HG03139 (cell line): Measurements from ENCODE around the gene MARCHF2.

Source experiments
- ATAC-seq: cut with Tn5 transposase; IDR thresholded peaks from one replicate; pipeline ENCODE4 v1.9.1; 2021; ENCODE audit not compliant: unreplicated experiment

MARCHF2 gene

DNA sequence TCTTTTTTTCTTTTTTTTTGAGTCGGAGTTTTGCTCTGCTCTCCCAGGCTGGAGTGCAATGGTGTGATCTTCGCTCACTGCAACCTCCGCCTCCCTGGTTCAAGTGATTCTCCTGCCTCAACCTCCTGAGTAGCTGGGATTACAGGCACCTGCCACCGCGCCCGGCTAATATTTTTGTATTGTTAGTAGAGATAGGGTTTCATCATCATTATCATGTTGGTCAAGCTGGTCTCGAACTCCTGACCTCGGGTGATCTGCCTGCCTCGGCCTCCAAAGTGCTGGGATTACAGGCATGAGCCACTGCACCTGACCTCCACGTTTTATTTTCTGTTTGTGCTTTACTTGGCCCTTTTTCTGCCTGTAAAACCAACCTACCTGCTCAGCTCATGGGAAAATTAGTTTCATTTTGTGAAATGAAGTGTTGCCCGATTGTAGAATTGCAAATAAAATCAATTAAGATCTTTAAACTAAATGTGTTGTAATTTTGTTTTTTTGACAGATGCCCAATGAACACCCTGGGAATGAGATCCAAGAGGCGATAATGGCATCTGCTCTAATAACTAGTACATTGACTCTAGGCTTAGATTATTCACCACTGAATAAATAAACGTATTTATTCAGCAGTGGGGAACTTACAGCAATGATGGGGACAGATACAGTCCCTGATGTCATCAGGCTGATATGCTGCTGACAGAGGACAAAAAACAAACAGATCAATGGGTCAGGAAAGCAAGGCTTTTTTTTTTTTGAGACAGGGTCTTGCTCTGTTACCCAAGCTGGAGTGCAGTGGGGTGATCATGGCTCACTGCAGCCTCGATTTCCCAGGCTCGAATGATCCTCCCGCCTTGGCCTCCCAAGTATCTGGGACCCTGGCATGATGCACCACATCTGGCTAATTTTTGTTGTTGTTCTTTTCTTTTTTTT is 25.2 kb upstream of the MARCHF2 start:
- ATAC-seq = no peak

GRCh38 chr19:8388612-8388958 is 24.5 kb upstream of the MARCHF2 start:
- no peak for ATAC-seq

DNA sequence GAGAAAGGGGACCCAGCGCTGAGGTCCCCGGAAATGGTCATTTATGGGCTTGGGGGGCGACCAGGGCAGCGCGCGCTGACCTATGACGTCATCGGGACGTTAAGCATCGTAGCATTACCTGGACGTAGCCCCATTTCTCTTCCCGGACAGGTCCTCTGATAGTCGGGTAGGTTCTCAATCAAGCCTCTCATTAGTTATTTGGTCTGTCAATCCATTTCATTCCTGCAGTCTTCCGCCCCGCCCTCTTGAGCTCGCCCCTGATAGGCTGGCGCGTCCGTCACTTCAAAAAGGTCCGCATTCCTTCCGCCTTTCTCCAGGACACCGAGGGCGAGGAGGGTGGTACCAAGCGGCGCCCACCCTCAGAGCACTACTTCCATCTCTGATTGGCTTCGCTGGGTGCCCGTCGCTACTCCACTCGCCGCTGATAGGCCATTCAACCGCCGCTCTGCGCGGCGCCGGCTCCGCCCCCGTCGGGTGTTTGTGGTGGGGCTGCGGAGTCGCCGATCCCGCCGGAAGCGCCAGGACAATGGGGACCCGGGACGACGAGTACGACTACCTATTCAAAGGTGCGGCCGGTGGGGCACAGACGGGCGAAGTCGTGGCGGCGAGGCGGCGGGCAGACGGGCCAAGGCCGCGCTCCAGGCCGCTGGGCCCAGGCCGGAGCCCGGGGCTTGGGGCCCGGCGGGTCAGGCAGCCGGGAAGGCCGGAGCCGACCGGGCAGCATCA is 23.1 kb upstream of the MARCHF2 start, which contains the start of gene RAB11B:
RAB11B (plus strand) TSS at position 470 of the 726 bp plus-strand sequence; CDS start at position 527, 57 bp downstream.
- ATAC-seq = peak; percentile 88

- peak; percentile 33 for ATAC-seq
These were observed 22.5 kb upstream of the MARCHF2 start for GRCh38 chr19:8390617-8390981.

- no peak for ATAC-seq
These were observed 21.7 kb upstream of the MARCHF2 start for GRCh38 chr19:8391198-8392016.

DNA sequence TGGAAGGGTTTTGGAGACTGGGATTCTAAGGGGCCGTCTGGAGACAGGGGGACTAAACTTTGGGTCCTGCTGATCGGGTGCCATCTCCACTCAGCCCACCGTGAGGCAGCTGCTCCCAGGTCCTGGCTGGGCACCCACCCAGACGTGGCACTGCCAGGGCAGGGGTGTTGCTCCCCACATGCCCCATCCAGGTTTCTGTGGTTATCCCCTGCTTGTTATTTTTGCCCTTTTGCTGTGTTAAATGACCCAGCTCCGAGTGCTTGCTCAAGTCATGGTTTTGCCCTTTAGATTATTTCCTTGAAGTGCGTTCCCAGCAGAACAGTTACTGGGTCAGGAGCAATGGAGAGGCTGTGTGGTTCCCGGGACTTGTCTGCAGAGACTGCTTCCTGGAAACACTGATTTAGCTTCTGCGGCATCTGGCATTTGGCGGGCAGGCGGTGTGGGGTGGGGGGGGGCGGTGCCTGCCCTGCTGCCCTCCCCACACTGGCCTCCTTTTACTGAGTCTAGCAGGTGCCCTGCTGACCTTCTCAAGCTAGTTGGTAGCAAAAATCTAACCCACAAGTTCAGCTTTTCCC is 21.0 kb upstream of the MARCHF2 start:
- no peak for ATAC-seq

- no peak for ATAC-seq
These were observed 19.8 kb upstream of the MARCHF2 start for GRCh38 chr19:8393192-8393870.

DNA sequence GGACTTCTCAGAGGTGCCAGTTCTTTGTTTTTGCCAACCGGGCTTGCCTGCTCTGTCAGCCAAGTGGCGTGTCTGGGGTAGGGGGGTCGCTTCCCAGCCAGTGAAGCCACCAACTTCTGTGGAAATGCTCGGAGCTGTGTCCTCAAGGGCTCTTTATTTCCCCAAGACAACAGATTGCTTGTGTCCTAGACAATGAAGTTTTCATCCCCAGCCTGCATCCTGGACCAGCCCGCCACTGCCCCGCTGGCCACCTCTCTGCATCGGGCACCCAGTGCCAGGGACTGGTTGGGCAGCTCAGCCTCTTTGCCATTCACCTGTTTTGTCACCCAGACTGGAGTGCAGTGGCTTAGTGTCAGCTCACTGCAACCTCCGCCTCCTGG is 19.2 kb upstream of the MARCHF2 start:
- no peak for ATAC-seq

DNA sequence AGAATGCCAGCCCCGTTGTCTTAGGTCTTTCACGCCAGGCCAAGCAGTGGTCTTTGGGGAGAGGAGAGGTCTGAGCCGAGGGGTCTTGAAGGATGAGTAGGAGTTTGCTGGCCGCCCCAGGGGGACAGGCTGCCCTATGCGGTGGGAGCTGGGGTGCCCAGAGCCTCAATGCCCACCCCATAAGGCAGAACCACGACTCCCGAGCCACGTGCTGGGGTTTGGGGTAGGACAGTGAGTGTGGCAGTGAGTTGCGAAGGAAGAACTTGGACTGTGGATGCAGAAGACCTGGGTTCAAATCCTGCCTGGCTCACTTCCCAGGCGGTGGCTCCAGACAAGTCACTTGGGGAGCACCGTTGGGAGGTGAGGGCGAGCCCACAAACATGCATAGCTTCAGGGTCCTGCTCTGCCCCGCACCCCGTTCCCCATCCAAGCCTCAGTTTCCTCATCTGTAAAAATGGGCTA is 17.5 kb upstream of the MARCHF2 start:
- no peak for ATAC-seq

DNA sequence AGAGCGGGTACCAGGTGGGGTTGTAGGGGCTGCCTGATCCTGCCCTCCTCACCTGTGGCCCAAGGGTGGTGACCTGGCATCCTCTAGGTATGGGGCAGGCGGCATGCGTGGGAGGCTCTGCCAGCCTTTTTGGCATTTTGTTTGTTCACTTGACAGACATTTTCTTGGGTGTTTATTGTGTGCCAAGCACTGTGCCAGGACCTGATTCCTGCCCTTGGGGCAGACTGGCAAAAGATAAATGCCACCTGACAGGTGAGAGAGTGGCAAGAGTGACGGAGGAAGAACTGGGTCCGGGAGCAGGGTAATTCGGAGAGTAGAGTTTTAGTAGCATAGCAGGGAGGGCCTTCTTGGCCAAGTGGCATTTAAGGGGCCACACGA is 16.9 kb upstream of the MARCHF2 start:
- no peak for ATAC-seq

DNA sequence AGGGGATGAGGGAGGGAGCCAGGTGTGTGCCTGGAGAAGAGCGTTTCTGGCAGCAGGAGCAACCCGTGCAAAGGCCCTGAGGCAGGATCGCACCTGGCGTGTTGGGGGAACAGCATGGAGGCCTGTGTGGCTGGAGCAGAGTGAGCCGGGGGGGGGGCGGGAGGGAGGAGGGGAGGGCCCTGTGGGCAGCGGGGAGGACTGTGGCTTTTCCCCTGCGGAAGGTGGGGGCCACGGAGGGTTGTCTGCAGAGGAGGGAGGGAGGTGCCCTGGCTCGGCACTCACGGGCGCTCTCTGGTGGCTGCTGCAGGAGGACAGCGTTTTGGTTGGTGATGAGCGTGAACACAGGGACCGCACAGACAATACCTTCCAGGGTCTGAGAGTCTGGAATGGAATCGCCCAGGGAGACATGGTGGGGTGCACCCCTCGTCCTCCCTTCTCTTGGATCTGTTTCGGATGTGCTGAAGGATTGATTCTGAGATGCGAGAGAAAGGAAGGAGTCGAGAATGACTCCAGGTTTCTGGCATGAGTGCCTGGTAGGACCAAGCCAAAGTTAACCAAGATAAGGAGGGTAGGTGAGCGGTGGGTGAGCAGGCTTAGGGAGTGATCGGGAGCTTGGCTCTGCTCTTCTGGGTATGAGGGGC is 16.4 kb upstream of the MARCHF2 start:
- no peak for ATAC-seq

DNA sequence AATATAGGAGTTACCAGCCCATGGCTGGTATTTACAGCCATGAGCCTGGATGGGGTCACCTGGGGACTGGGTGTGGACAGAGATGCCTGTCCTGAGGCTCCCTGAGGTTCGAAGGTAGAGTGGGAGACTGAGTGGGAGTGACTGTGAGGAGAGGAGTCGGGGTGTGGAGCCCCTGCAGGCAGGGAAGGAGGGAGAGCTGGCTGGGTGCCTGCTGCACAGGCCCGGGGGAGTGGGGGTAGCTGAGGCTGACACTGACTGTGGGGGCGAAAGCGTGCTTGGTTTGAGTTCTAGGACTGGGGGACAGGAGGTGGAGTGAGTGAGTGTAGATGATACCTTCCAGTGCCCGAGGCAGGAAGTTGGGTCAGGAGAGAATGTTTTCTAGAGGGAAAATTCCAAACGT is 15.8 kb upstream of the MARCHF2 start:
- ATAC-seq = no peak

DNA sequence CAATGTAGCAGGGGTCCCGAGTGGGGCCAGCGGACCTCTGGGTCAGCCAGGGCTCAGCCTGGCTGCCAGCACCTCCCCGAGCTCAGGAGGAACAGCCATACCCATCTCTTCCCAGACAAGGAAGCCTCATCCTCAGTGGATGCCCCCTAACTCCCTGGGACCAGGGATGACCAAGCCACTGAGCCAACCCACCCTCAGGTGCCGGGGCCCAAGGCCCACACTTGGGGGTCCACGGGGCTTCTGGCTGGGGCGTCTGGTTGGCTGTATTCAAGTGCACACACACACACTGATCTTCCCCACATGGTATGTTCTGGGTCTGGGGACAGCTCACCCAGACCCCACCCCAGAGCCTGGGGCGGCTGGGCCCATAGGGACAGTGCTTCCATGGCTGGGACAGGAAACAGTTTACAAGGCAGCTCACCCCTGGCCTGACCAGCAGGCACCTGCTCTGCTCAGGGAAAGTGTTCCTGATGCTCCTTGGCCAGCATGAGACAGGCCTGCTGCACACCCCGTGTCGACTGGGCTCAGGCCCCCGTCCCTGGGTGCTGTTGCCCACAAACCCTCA is 15.3 kb upstream of the MARCHF2 start:
- no peak for ATAC-seq

- ATAC-seq = no peak
These were observed 14.8 kb upstream of the MARCHF2 start for GRCh38 chr19:8398311-8398771.

- ATAC-seq = no peak
These were observed 13.4 kb upstream of the MARCHF2 start for GRCh38 chr19:8399681-8400188.

DNA sequence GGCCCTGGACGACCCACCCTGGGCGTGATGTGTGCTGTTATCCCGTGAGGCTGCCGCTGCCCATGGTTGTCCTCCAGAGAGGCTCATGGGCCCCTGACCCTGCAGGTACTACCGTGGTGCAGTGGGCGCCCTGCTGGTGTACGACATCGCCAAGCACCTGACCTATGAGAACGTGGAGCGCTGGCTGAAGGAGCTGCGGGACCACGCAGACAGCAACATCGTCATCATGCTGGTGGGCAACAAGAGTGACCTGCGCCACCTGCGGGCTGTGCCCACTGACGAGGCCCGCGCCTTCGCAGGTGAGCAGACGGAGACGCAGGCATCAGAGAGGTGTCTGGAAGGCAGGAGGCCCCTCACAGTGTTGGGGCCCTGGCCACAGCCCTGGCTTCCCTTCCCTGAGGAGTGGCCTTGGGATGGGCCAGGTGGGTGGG is 11.1 kb upstream of the MARCHF2 start:
- no peak for ATAC-seq

- no peak for ATAC-seq
These were observed 9.8 kb upstream of the MARCHF2 start for GRCh38 chr19:8403098-8403819.

- ATAC-seq = no peak
These were observed 9.3 kb upstream of the MARCHF2 start for GRCh38 chr19:8403820-8404109.
